ENCODE data around the gene VRTN. TPM values are rescaled to one million over a fixed set of nuclear protein-coding genes. Genes with fewer than 3 reads are reported as not detected.
"Not testable (repeated sequence)": the region's sequence is repeated elsewhere in the genome, so short reads cannot be mapped to it uniquely, and the experiment has no call there.

VRTN gene
- polyA plus RNA-seq, 1 donor: 0.05 TPM

GRCh38 chr14:74349757-74350156, 1.5 kb downstream of the VRTN start:
- no peak for DNase-seq (ENCODE audit: low read depth)

GRCh38 chr14:74350211-74350927, 2.1 kb downstream of the VRTN start:
- DNase-seq (ENCODE audit: low read depth): no peak

GRCh38 chr14:74350928-74351323, 2.7 kb downstream of the VRTN start:
- no peak for DNase-seq (ENCODE audit: low read depth)

- no peak for DNase-seq (ENCODE audit: low read depth)
Measured at GRCh38 chr14:74356892-74357575, 8.8 kb downstream of the VRTN start.

- no peak for DNase-seq (ENCODE audit: low read depth)
Measured at GRCh38 chr14:74357585-74357984, 9.3 kb downstream of the VRTN start.

- DNase-seq (ENCODE audit: low read depth): no peak
Measured at GRCh38 chr14:74358176-74358829, 10.0 kb downstream of the VRTN start.

- DNase-seq (ENCODE audit: low read depth): no peak
Measured at GRCh38 chr14:74360163-74360562, 11.9 kb downstream of the VRTN start.

GRCh38 chr14:74362361-74362915, 14.2 kb downstream of the VRTN start:
- peak; percentile 32 for DNase-seq (ENCODE audit: low read depth)

GRCh38 chr14:74364271-74364880, 16.1 kb downstream of the VRTN start:
- DNase-seq (ENCODE audit: low read depth): no peak

GRCh38 chr14:74368026-74368425, 19.8 kb downstream of the VRTN start:
- no peak for DNase-seq (ENCODE audit: low read depth)

GRCh38 chr14:74368441-74368840, 20.2 kb downstream of the VRTN start:
- no peak for DNase-seq (ENCODE audit: low read depth)

GRCh38 chr14:74377976-74378690, 29.9 kb downstream of the VRTN start:
- DNase-seq (ENCODE audit: low read depth): no peak

- no peak for DNase-seq (ENCODE audit: low read depth)
Measured at GRCh38 chr14:74380172-74380571, 31.9 kb downstream of the VRTN start.

- DNase-seq (ENCODE audit: low read depth): no peak
Measured at GRCh38 chr14:74380845-74381244, 32.6 kb downstream of the VRTN start.

GRCh38 chr14:74381571-74381970, 33.3 kb downstream of the VRTN start:
- not testable (repeated sequence) for DNase-seq (ENCODE audit: low read depth)

- no peak for DNase-seq (ENCODE audit: low read depth)
Measured at GRCh38 chr14:74382231-74382630, 34.0 kb downstream of the VRTN start.

GRCh38 chr14:74389980-74390379, 41.7 kb downstream of the VRTN start:
- no peak for DNase-seq (ENCODE audit: low read depth)

GRCh38 chr14:74390505-74390904, 42.2 kb downstream of the VRTN start:
- DNase-seq (ENCODE audit: low read depth): not testable (repeated sequence)

- no peak for DNase-seq (ENCODE audit: low read depth)
Measured at GRCh38 chr14:74391479-74391878, 43.2 kb downstream of the VRTN start.

GRCh38 chr14:74392616-74393570, 44.6 kb downstream of the VRTN start:
- DNase-seq (ENCODE audit: low read depth): no peak

Data from forelimb muscle (tissue), 1 donor.